ENCODE data around the gene HIGD2B.

Gene HIGD2B

GRCh38 chr15:72685925-72686794 is at the start of gene HIGD2B, which contains the start of gene BBS4:
Gene HIGD2B, minus strand, starts transcription at chr15:72686182. Its CDS starts 9,808 bp downstream, at chr15:72676374.
Gene BBS4, plus strand, starts transcription at chr15:72686207. Its CDS starts 21 bp downstream, at chr15:72686228.
- TF ChIP-seq, protein P1, sequence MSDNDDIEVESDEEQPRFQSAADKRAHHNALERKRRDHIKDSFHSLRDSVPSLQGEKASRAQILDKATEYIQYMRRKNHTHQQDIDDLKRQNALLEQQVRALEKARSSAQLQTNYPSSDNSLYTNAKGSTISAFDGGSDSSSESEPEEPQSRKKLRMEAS (IDR thresholded peaks at IDR 0.05; ENCODE audit: low read depth, low read length), result peak; percentile 17
- TF ChIP-seq, protein P2, sequence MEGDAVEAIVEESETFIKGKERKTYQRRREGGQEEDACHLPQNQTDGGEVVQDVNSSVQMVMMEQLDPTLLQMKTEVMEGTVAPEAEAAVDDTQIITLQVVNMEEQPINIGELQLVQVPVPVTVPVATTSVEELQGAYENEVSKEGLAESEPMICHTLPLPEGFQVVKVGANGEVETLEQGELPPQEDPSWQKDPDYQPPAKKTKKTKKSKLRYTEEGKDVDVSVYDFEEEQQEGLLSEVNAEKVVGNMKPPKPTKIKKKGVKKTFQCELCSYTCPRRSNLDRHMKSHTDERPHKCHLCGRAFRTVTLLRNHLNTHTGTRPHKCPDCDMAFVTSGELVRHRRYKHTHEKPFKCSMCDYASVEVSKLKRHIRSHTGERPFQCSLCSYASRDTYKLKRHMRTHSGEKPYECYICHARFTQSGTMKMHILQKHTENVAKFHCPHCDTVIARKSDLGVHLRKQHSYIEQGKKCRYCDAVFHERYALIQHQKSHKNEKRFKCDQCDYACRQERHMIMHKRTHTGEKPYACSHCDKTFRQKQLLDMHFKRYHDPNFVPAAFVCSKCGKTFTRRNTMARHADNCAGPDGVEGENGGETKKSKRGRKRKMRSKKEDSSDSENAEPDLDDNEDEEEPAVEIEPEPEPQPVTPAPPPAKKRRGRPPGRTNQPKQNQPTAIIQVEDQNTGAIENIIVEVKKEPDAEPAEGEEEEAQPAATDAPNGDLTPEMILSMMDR (IDR thresholded peaks at IDR 0.05; ENCODE audit: low read depth, low read length), result no peak
- TF ChIP-seq MYC (IDR thresholded peaks at IDR 0.05; ENCODE audit: low read depth, low read length) (no peak; the same call in 1 of the 2 replicates), POLR2A (IDR thresholded peaks at IDR 0.05; ENCODE audit: extremely low read depth, insufficient read length) (peak; percentile 93)
- peak within 1 kb of the TSS; percentile 99 for H3K4me3 ChIP-seq (ENCODE audit: low read depth, low read length)
- DNase-seq (ENCODE audit: low read depth), result peak; percentile 95

GRCh38 chr15:72735111-72735510 is 49.1 kb upstream of the HIGD2B start:
- TF ChIP-seq POLR2A (IDR thresholded peaks at IDR 0.05; ENCODE audit: extremely low read depth, insufficient read length), result no peak
- TF ChIP-seq, protein P2 (IDR thresholded peaks at IDR 0.05; ENCODE audit: low read depth, low read length), result no peak
- no peak for TF ChIP-seq MYC (IDR thresholded peaks at IDR 0.05; ENCODE audit: low read depth, low read length)
- TF ChIP-seq, protein P1 (IDR thresholded peaks at IDR 0.05; ENCODE audit: low read depth, low read length), result no peak
- DNase-seq (ENCODE audit: low read depth), result no peak
- H3K4me3 ChIP-seq (ENCODE audit: low read depth, low read length), result no peak overlapping the region

GRCh38 chr15:72733941-72734738 is 48.2 kb upstream of the HIGD2B start:
- no peak overlapping the region for H3K4me3 ChIP-seq (ENCODE audit: low read depth, low read length)
- TF ChIP-seq POLR2A (IDR thresholded peaks at IDR 0.05; ENCODE audit: extremely low read depth, insufficient read length) (no peak), MYC (IDR thresholded peaks at IDR 0.05; ENCODE audit: low read depth, low read length) (no peak)
- TF ChIP-seq, protein P2 (IDR thresholded peaks at IDR 0.05; ENCODE audit: low read depth, low read length), result no peak
- TF ChIP-seq, protein P1 (IDR thresholded peaks at IDR 0.05; ENCODE audit: low read depth, low read length), result no peak
- DNase-seq (ENCODE audit: low read depth), result no peak

GRCh38 chr15:72732516-72732915 is 46.5 kb upstream of the HIGD2B start:
- DNase-seq (ENCODE audit: low read depth), result no peak
- H3K4me3 ChIP-seq (ENCODE audit: low read depth, low read length), result no peak overlapping the region
- TF ChIP-seq, protein P1 (IDR thresholded peaks at IDR 0.05; ENCODE audit: low read depth, low read length), result no peak
- no peak for TF ChIP-seq MYC (IDR thresholded peaks at IDR 0.05; ENCODE audit: low read depth, low read length)
- TF ChIP-seq, protein P2 (IDR thresholded peaks at IDR 0.05; ENCODE audit: low read depth, low read length), result no peak
- no peak for TF ChIP-seq POLR2A (IDR thresholded peaks at IDR 0.05; ENCODE audit: extremely low read depth, insufficient read length)

DNA sequence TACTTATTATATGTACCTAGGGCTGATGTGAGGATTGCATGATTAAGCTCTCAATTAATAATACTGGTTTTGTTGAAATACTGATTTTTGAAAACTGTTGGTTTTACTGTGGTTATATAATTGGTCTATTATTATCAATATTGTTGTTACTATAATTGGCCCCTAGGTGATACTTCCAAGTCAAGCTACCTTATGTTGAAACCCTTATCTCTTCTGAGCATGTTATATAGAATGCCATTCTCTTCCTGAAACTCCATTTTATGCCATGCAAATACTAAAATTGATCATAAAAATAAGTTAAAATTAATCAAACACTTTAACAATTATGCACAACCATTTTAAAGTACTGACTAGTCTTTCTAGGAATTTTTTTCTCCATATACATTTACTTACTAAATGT is 46.1 kb upstream of the HIGD2B start:
- no peak for DNase-seq (ENCODE audit: low read depth)
- TF ChIP-seq MYC (IDR thresholded peaks at IDR 0.05; ENCODE audit: low read depth, low read length), result no peak
- no peak for TF ChIP-seq POLR2A (IDR thresholded peaks at IDR 0.05; ENCODE audit: extremely low read depth, insufficient read length)
- TF ChIP-seq, protein P1 (IDR thresholded peaks at IDR 0.05; ENCODE audit: low read depth, low read length), result no peak
- TF ChIP-seq, protein P2 (IDR thresholded peaks at IDR 0.05; ENCODE audit: low read depth, low read length), result no peak
- H3K4me3 ChIP-seq (ENCODE audit: low read depth, low read length), result no peak overlapping the region

Measured in NB4 (cell line).